ENCODE data around the gene LILRA5.

- TF ChIP-seq BHLHE40 (IDR thresholded peaks at IDR 0.05; ENCODE audit: low read depth, low read length) (no peak), SMC3 (IDR thresholded peaks at IDR 0.05; ENCODE audit: low read depth, low read length) (no peak), CTCF (conservative IDR thresholded peaks at IDR 0.05; ENCODE audit: low read depth, low read length) (no peak), MAFK (IDR thresholded peaks at IDR 0.05; ENCODE audit: low read depth, low read length) (no peak), FOS (IDR thresholded peaks at IDR 0.05; ENCODE audit: low read depth, low read length) (no peak), RFX5 (IDR thresholded peaks at IDR 0.05; ENCODE audit: low read depth, low read length) (no peak)
Measured at GRCh38 chr19:54317108-54317964, 4.4 kb upstream of the LILRA5 start.

Measured in IMR-90 (cell line).